Mucosa of rectum (tissue), 2 donors: ENCODE results near the gene ENTREP3.

Source experiments
- H3K27ac ChIP-seq, 2 donors: one replicate each; pipeline ENCODE4 v1.7.0; 2013; ENCODE audit warnings: inconsistent platforms in 2 of 2, low read depth in 2 of 2, low read length in 2 of 2
- H3K27me3 ChIP-seq, 2 donors: one replicate each; pipeline ENCODE4 v1.7.0; 2013; ENCODE audit warnings: low read length in 2 of 2; ENCODE audit not compliant: control insufficient read depth in 2 of 2, insufficient read depth in 2 of 2
- H3K36me3 ChIP-seq, 2 donors: one replicate each; pipeline ENCODE4 v1.7.0; 2013; ENCODE audit warnings: low read length in 2 of 2; ENCODE audit not compliant: control insufficient read depth in 2 of 2, insufficient read depth in 2 of 2
- H3K4me1 ChIP-seq, 2 donors: one replicate each; pipeline ENCODE4 v1.7.0; 2013; ENCODE audit warnings: low read length in 2 of 2, mild to moderate bottlenecking in 1 of 2; ENCODE audit not compliant: control insufficient read depth in 2 of 2, insufficient read depth in 2 of 2
- H3K4me3 ChIP-seq, 2 donors: one replicate each; pipeline ENCODE4 v1.7.0; 2013; ENCODE audit warnings: low read length in 2 of 2
- H3K9ac ChIP-seq, 2 donors: one replicate each; pipeline ENCODE4 v1.7.0; 2013; ENCODE audit warnings: low read length in 2 of 2, low read depth in 1 of 2, mild to moderate bottlenecking in 1 of 2
- H3K9me3 ChIP-seq, 2 donors: one replicate each; pipeline ENCODE4 v1.7.0; 2013; ENCODE audit warnings: low read length in 2 of 2; ENCODE audit not compliant: control insufficient read depth in 2 of 2
- donor health status: healthy.
- donor health status: Normal muscosa, but diverticular disease.

ENTREP3 gene

DNA sequence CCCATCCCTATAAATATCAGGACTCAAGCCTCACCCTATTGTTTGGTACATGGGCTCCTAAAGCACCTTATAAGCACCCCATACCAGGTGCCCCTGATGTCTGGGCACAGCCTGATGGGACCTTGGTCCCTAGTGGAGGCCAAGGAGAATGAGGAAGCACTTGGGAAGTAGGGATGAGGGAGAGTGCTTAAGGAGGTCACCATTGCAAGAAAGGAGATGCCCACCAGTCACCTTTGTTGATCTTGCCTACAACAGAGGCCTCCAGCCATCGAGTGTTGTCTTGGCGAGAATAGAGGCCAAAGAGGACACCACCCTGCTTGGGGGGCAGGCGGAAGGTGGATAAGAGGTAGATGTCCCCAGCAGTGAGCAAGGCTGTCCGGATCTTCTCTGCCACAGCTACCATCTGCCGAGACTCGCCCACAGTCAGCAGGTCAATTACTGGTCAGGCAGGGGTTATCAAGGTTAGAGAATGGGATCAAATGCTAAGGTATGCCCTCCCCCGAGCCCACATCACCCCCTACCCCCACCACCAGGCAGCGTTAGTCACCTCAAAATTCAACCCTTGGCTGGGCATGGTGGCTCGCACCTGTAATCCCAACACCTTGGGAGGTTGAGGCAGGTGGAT is 49.2 kb downstream of the ENTREP3 start:
- Histone ChIP-seq H3K9me3 (no peaks in the 10 kb centered on the region), H3K27ac (no peak overlapping the region), H3K4me1 (peaks cover 21 to 25% of the 10 kb centered on the region in 2 donors), H3K27me3 (no peaks in the 10 kb centered on the region), H3K36me3 (no peaks in the 10 kb centered on the region), H3K4me3 (no peak overlapping the region), H3K9ac (no peak overlapping the region)

- H3K36me3 ChIP-seq: no peaks in the 10 kb centered on the region
- H3K4me1 ChIP-seq: peaks cover 21 to 25% of the 10 kb centered on the region in 2 donors
- H3K9me3 ChIP-seq: no peaks in the 10 kb centered on the region
- no peaks in the 10 kb centered on the region for H3K27me3 ChIP-seq
- no peak overlapping the region for H3K4me3 ChIP-seq
- no peak overlapping the region for H3K9ac ChIP-seq
- no peak overlapping the region for H3K27ac ChIP-seq
Measured at GRCh38 chr1:155205035-155205434, 50.2 kb downstream of the ENTREP3 start.

DNA sequence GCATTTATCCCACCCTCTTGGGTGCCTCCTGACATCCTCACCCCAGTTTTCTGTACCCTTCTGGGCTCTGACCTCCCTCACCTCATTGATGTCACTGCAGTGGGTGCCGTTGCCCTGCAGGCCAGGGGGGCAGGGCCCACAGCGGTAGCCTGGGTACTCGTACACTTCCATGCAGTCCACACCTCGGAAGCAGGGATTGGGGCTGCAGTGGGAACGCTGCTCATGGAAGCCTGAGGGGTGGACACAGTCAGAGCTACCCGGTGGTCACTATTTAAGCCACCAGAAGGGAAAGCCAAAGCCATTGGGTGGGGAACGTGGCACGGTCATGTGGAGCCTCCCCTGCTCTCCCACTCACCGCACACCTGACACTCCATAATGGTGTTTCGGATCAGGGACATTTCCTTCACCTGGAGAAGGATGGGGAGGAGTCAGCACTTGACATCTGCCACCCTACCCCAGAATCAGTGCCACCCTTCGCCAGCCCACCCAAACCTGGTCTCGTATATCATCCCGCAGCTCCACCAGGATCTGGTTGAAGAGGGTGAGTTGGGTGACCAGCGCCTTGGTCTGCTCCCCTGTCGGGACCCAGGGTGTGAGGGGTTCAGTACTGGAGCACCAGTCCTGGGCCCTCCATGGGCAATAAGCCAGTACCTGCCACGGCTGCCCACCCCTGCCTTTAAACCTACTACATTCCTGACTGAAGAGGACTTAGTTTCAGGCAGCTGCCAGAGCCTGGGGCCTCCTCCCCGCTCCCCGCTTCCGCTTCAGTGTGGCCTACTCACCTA is 52.4 kb downstream of the ENTREP3 start:
- no peak overlapping the region for H3K27ac ChIP-seq
- no peaks in the 10 kb centered on the region for H3K27me3 ChIP-seq
- H3K4me3 ChIP-seq: no peak overlapping the region
- no peaks in the 10 kb centered on the region for H3K9me3 ChIP-seq
- no peak overlapping the region for H3K9ac ChIP-seq
- no peaks in the 10 kb centered on the region for H3K36me3 ChIP-seq
- H3K4me1 ChIP-seq: peaks cover 9 to 13% of the 10 kb centered on the region in 2 donors

- Histone ChIP-seq H3K36me3 (peaks cover 0 to 3% of the 10 kb centered on the region in 2 donors), H3K27ac (no peak overlapping the region), H3K27me3 (no peaks in the 10 kb centered on the region)
Measured at GRCh38 chr1:155202198-155202597, 53.1 kb downstream of the ENTREP3 start.

GRCh38 chr1:155200920-155201319 is 54.4 kb downstream of the ENTREP3 start:
- Histone ChIP-seq H3K27ac (no peak overlapping the region), H3K27me3 (no peaks in the 10 kb centered on the region), H3K4me3 (no peak overlapping the region), H3K9me3 (no peaks in the 10 kb centered on the region), H3K36me3 (peaks cover 0 to 3% of the 10 kb centered on the region in 2 donors), H3K4me1 (no peaks in the 10 kb centered on the region), H3K9ac (no peak overlapping the region)

More at GRCh38 chr1:155202198-155202597, 53.1 kb downstream of the ENTREP3 start:
- H3K4me3 ChIP-seq: no peak overlapping the region
- H3K4me1 ChIP-seq: peaks cover 6% of the 10 kb centered on the region in 2 donors
- H3K9ac ChIP-seq: no peak overlapping the region
- no peaks in the 10 kb centered on the region for H3K9me3 ChIP-seq

DNA sequence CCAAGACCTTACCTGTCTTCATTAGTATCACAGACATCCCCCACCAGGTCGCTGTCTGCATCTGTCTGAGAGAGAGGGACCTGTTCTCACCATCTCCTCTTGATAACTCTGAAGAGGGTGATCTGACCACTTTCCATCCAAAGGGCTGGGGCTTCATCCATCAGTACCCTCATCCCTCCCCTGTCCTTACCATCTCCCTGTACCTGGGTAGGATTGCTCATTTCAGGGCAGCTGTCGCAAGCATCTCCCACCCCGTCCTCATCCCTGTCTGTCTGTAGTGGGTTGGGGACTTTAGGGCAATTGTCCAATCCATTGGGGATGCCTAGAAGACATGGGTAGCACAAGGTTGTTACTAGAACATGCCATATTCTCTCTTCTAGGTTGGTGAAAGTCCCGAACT is 55.5 kb downstream of the ENTREP3 start:
- no peak overlapping the region for H3K4me3 ChIP-seq
- H3K36me3 ChIP-seq: peaks cover 0 to 3% of the 10 kb centered on the region in 2 donors
- H3K4me1 ChIP-seq: peaks cover 0 to 4% of the 10 kb centered on the region in 2 donors
- H3K27me3 ChIP-seq: peaks cover 0 to 4% of the 10 kb centered on the region in 2 donors
- no peak overlapping the region for H3K27ac ChIP-seq
- no peaks in the 10 kb centered on the region for H3K9me3 ChIP-seq
- H3K9ac ChIP-seq: no peak overlapping the region

DNA sequence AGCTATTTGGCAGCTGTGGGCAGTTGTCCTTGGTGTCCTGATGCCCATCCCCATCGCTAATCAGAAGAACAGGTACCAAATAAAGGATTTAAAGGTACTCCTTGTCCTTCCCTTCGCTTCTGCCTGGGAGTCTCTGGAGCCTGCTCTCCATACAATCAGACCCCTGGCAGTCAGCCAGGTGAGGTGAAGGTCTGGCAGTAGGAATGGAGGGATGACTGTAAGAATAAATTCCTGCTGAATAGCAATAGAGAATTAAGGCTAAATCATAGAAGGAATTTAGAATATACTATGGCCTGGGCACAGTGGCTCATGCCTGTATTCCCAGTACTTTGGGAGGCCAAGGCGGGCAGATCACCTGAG is 56.8 kb downstream of the ENTREP3 start:
- Histone ChIP-seq H3K36me3 (peaks cover 0 to 3% of the 10 kb centered on the region in 2 donors), H3K9me3 (no peaks in the 10 kb centered on the region), H3K27ac (no peak overlapping the region), H3K4me3 (no peak overlapping the region), H3K27me3 (peaks cover 0 to 4% of the 10 kb centered on the region in 2 donors), H3K9ac (no peak overlapping the region), H3K4me1 (peaks cover 10 to 17% of the 10 kb centered on the region in 2 donors)

DNA sequence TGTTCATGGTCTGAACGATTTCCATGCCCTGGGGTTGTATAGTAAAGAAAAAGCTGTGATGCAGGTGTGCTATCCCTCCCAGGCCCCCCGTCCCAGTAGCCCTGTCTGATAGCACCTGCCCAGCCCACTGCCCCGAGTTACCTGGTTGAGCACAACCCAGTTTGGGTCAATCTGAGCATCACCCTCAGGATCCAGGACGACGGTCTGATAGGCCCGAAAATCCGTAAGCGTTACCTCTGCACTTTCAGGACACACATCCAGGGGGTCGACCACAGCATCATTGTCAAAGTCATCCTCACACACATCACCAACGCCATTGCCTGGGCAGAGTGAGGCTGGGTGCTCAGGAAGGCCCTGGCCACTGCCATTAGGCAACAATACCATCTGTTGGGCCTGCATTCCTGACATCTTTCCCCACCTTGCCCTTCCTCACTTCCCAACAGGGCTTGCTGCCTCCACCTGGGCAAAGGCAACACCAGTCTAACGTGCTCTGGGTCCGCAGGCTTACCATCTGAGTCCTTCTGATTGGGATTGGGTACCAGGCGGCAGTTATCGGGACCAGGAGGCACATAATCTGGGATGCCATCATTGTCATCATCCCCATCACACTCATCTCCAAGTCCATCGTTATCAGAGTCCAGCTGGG is 57.3 kb downstream of the ENTREP3 start:
- peaks cover 13 to 21% of the 10 kb centered on the region in 2 donors for H3K4me1 ChIP-seq

More for the DNA sequence above, 57.3 kb downstream of the ENTREP3 start:
- H3K9me3 ChIP-seq: no peaks in the 10 kb centered on the region
- no peak overlapping the region for H3K4me3 ChIP-seq
- no peak overlapping the region for H3K27ac ChIP-seq
- H3K36me3 ChIP-seq: peaks cover 0 to 3% of the 10 kb centered on the region in 2 donors
- peaks cover 0 to 4% of the 10 kb centered on the region in 2 donors for H3K27me3 ChIP-seq
- H3K9ac ChIP-seq: no peak overlapping the region
